DOHH2 (cell line): Measurements from ENCODE around the gene PTPRH.

Source experiments
- H3F3A ChIP-seq: fragments of 200-600 bp; sonication (generic), shearing (Covaris generic); 2 replicates; pipeline ENCODE4 v1.6.0; 2016; ENCODE audit warnings: antibody characterized with exemption, mild to moderate bottlenecking; ENCODE audit not compliant: control insufficient read depth, insufficient read depth
- H3K27ac ChIP-seq: fragments of 200-600 bp; sonication (generic); 2 replicates; pipeline ENCODE4 v1.5.1; 2014; ENCODE audit warnings: low read depth, mild to moderate bottlenecking, low read length, moderate library complexity
- H3K27me3 ChIP-seq: fragments of 200-600 bp; sonication (generic); 2 replicates; pipeline ENCODE4 v1.6.1; 2014; ENCODE audit warnings: mild to moderate bottlenecking, low read length, mixed read lengths; ENCODE audit not compliant: control insufficient read depth
- H3K36me3 ChIP-seq: fragments of 200-600 bp; sonication (generic); 2 replicates; pipeline ENCODE4 v1.6.1; 2014; ENCODE audit warnings: mild to moderate bottlenecking, low read length, moderate library complexity, mixed read lengths; ENCODE audit not compliant: control insufficient read depth
- H3K4me1 ChIP-seq: fragments of 200-600 bp; sonication (generic); 2 replicates; pipeline ENCODE4 v1.6.1; 2014; ENCODE audit warnings: mild to moderate bottlenecking, low read length, mixed read lengths; ENCODE audit not compliant: control insufficient read depth
- H3K4me2 ChIP-seq: fragments of 200-600 bp; sonication (generic); 2 replicates; pipeline ENCODE4 v1.6.0; 2014; ENCODE audit warnings: mild to moderate bottlenecking, low read length, moderate library complexity
- H3K4me3 ChIP-seq: fragments of 200-600 bp; sonication (generic); 2 replicates; pipeline ENCODE4 v1.5.1; 2014; ENCODE audit warnings: mild to moderate bottlenecking, low read length, mixed read lengths
- H3K79me2 ChIP-seq: fragments of 200-600 bp; sonication (generic); 2 replicates; pipeline ENCODE4 v1.6.1; 2014; ENCODE audit warnings: mild to moderate bottlenecking, low read length, mixed read lengths; ENCODE audit not compliant: control insufficient read depth
- H3K9me2 ChIP-seq: fragments of 200-600 bp; sonication (generic); replicated peaks from 2 replicates; pipeline ENCODE4 v1.6.1; 2014; ENCODE audit warnings: mild to moderate bottlenecking, low read length, mixed read lengths; ENCODE audit not compliant: control insufficient read depth
- H3K9me3 ChIP-seq: fragments of 200-600 bp; sonication (generic); 2 replicates; pipeline ENCODE4 v1.6.1; 2014; ENCODE audit warnings: antibody characterized with exemption, low read length, mixed read lengths; ENCODE audit not compliant: control insufficient read depth, insufficient read depth
- H4K20me1 ChIP-seq: fragments of 200-600 bp; sonication (generic); 2 replicates; pipeline ENCODE4 v1.6.0; 2014; ENCODE audit warnings: low read depth, mild to moderate bottlenecking, antibody characterized with exemption, low read length, moderate library complexity; ENCODE audit not compliant: control insufficient read depth, insufficient read depth
- CTCF ChIP-seq: fragments of 200-600 bp; sonication (generic); IDR thresholded peaks from one replicate; pipeline ENCODE4 v1.5.1; 2014; ENCODE audit warnings: antibody characterized with exemption, mild to moderate bottlenecking, low read depth, low read length; ENCODE audit not compliant: poor library complexity, severe bottlenecking
- EZH2phosphoT487 ChIP-seq: fragments of 200-600 bp; sonication (generic); IDR thresholded peaks from 2 replicates; pipeline ENCODE4 v1.6.1; 2017; ENCODE audit warnings: borderline replicate concordance, mild to moderate bottlenecking, antibody characterized with exemption, low read length, moderate library complexity, mixed read lengths

PTPRH gene

GRCh38 chr19:55224038-55224665 lies 14.9 kb upstream of the PTPRH start:
- peaks cover 8% of the 10 kb centered on the region; the same call in 1 of the 2 replicates for H3F3A ChIP-seq
- H3K9me3 ChIP-seq: no peaks in the 10 kb centered on the region; the same call in 1 of the 2 replicates
- H3K9me2 ChIP-seq: no peaks in the 10 kb centered on the region
- H3K4me3 ChIP-seq: no peak overlapping the region
- no peak overlapping the region for H3K27ac ChIP-seq
- TF ChIP-seq EZH2phosphoT487: no peak
- no peak for TF ChIP-seq CTCF
- no peaks in the 10 kb centered on the region for H3K27me3 ChIP-seq
- H3K36me3 ChIP-seq: peaks cover 69% of the 10 kb centered on the region
- peaks cover 15% of the 10 kb centered on the region for H4K20me1 ChIP-seq
- H3K4me2 ChIP-seq: no peak overlapping the region
- H3K79me2 ChIP-seq: no peaks in the 10 kb centered on the region
- no peaks in the 10 kb centered on the region for H3K4me1 ChIP-seq

- no peaks in the 10 kb centered on the region; the same call in 1 of the 2 replicates for H3K9me3 ChIP-seq
- peaks cover 62% of the 10 kb centered on the region for H3K36me3 ChIP-seq
- H3K27me3 ChIP-seq: no peaks in the 10 kb centered on the region
Measured at GRCh38 chr19:55223291-55224037, 14.2 kb upstream of the PTPRH start.

DNA sequence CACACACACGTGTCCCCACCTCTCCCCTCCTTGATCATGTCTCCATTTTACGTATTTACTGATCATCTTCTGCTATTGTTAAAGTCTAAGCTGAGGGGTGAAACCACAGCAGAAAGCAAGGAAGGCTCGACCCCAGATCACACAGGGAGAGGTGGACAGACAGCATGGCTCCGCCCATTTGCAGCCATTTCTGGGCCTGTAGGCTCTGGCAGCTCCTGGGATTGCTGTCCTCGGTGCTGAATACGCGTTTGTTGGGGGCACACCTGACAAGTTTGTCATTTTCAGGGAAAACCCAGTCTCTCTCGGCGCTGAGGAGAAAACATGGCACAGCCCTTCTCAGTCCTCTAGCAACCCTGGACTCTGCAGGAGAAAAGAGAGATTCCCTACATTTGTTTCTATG lies 11.2 kb upstream of the PTPRH start:
- no peak overlapping the region for H3K27ac ChIP-seq
- H3F3A ChIP-seq: peaks cover 9% of the 10 kb centered on the region; the same call in 1 of the 2 replicates
- peaks cover 8% of the 10 kb centered on the region for H3K4me1 ChIP-seq
- no peak overlapping the region for H3K4me2 ChIP-seq
- H3K4me3 ChIP-seq: no peak overlapping the region
- H3K9me2 ChIP-seq: no peaks in the 10 kb centered on the region
- no peaks in the 10 kb centered on the region for H3K79me2 ChIP-seq
- no peaks in the 10 kb centered on the region for H3K27me3 ChIP-seq
- H3K36me3 ChIP-seq: peaks cover 33% of the 10 kb centered on the region
- H4K20me1 ChIP-seq: peaks cover 5% of the 10 kb centered on the region
- H3K9me3 ChIP-seq: no peaks in the 10 kb centered on the region; the same call in 1 of the 2 replicates
- TF ChIP-seq EZH2phosphoT487: no peak
- no peak for TF ChIP-seq CTCF

More at GRCh38 chr19:55223291-55224037, 14.2 kb upstream of the PTPRH start:
- no peak overlapping the region for H3K4me2 ChIP-seq
- no peaks in the 10 kb centered on the region for H3K79me2 ChIP-seq
- H3K4me1 ChIP-seq: no peaks in the 10 kb centered on the region
- no peak overlapping the region for H3K4me3 ChIP-seq
- H3F3A ChIP-seq: peaks cover 9% of the 10 kb centered on the region; the same call in 1 of the 2 replicates
- no peak overlapping the region for H3K27ac ChIP-seq
- TF ChIP-seq EZH2phosphoT487 (no peak), CTCF (no peak)
- H4K20me1 ChIP-seq: peaks cover 15% of the 10 kb centered on the region
- no peaks in the 10 kb centered on the region for H3K9me2 ChIP-seq
